Measurements from ENCODE around the gene NEURL2.

DNA sequence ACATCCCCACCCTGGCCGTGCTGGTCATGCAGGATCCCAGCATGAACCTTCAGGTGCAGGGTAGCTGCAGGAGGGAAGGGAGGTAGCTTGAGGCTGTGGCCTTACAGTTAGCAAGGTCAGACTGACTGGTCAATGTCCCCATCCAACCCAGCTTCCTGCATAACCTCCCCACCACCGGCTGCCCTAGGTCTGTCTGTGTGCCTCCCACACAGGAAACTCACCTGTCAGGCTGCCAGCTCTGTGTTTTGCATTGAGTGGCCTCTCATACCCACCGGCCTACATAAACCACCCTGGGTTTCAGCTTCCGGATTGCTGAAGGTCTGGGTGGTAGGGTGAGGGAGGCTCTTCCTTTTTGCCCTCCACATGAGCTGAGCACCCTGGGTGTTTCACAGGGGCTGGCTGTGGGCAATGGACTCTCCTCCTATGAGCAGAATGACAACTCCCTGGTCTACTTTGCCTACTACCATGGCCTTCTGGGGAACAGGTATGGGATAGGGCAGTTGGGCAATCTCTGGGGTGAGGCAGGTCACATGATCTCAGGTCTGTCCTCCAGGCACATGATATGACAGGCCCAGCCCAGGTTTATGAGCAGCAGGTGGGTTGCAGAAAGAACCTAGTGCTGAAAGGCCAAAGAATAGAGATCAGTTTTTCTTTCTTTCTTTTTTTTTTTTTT is 2.0 kb upstream of the NEURL2 start:
- TF ChIP-seq, protein P1, sequence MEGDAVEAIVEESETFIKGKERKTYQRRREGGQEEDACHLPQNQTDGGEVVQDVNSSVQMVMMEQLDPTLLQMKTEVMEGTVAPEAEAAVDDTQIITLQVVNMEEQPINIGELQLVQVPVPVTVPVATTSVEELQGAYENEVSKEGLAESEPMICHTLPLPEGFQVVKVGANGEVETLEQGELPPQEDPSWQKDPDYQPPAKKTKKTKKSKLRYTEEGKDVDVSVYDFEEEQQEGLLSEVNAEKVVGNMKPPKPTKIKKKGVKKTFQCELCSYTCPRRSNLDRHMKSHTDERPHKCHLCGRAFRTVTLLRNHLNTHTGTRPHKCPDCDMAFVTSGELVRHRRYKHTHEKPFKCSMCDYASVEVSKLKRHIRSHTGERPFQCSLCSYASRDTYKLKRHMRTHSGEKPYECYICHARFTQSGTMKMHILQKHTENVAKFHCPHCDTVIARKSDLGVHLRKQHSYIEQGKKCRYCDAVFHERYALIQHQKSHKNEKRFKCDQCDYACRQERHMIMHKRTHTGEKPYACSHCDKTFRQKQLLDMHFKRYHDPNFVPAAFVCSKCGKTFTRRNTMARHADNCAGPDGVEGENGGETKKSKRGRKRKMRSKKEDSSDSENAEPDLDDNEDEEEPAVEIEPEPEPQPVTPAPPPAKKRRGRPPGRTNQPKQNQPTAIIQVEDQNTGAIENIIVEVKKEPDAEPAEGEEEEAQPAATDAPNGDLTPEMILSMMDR (IDR thresholded peaks at IDR 0.05): no peak
- TF ChIP-seq POLR2A (IDR thresholded peaks at IDR 0.05): no peak
